Measurements from ENCODE around the gene PTPRC. TPM values are rescaled to one million over a fixed set of nuclear protein-coding genes. Genes with fewer than 3 reads are reported as not detected.

PTPRC gene
- 214 TPM for total RNA-seq
- long read RNA-seq, full-length matches to known transcripts: 18 of 122 reads
- long read RNA-seq, partial matches to known transcripts: 62 of 122 reads
- long read RNA-seq, other reads (novel, unspliced or antisense): 42 of 122 reads

GRCh38 chr1:198638894-198639635 is at the start of gene PTPRC:
Gene PTPRC, plus strand, starts transcription at chr1:198639040. Its CDS starts 229 bp downstream, at chr1:198639269.
- no peaks in the 10 kb centered on the region for H3K27me3 ChIP-seq (ENCODE audit: low read depth)
- H3K9me3 ChIP-seq: no peaks in the 10 kb centered on the region
- H3K27ac ChIP-seq: peak within 1 kb of the TSS; percentile 78
- ATAC-seq: peak; percentile 79 to 80
- H3K4me3 ChIP-seq: peak within 1 kb of the TSS; percentile 43
- H3K36me3 ChIP-seq: no peaks in the 10 kb centered on the region
- H3K4me1 ChIP-seq: no peaks in the 10 kb centered on the region
- TF ChIP-seq CTCF (IDR thresholded peaks at IDR 0.05): no peak
- intact Hi-C loops (cut with DNase I): no loop called here
- no peak for DNase-seq

- Histone ChIP-seq H3K27me3 (ENCODE audit: low read depth) (no peaks in the 10 kb centered on the region), H3K27ac (no peak overlapping the region), H3K36me3 (no peaks in the 10 kb centered on the region), H3K9me3 (peaks cover 15% of the 10 kb centered on the region), H3K4me3 (no peak overlapping the region), H3K4me1 (no peaks in the 10 kb centered on the region)
- intact Hi-C loops (cut with DNase I): no loop called here
- DNase-seq (no peak), ATAC-seq (no peak)
- no peak for TF ChIP-seq CTCF (IDR thresholded peaks at IDR 0.05)
These were observed 48.4 kb upstream of the PTPRC start for GRCh38 chr1:198590454-198590853.

GRCh38 chr1:198595765-198596164 is 43.1 kb upstream of the PTPRC start:
- TF ChIP-seq CTCF (IDR thresholded peaks at IDR 0.05): no peak
- intact Hi-C loops (cut with DNase I): no loop called here
- Histone ChIP-seq H3K4me1 (no peaks in the 10 kb centered on the region), H3K9me3 (peaks cover under 1% of the 10 kb centered on the region), H3K4me3 (no peak overlapping the region), H3K27me3 (ENCODE audit: low read depth) (no peaks in the 10 kb centered on the region), H3K36me3 (no peaks in the 10 kb centered on the region), H3K27ac (no peak overlapping the region)
- DNase-seq (no peak), ATAC-seq (no peak)

- no peak overlapping the region for H3K27ac ChIP-seq
- no peak for TF ChIP-seq CTCF (IDR thresholded peaks at IDR 0.05)
- H3K4me1 ChIP-seq: no peaks in the 10 kb centered on the region
- intact Hi-C loops (cut with DNase I): no loop called here
- DNase-seq (no peak), ATAC-seq (no peak)
- H3K9me3 ChIP-seq: no peaks in the 10 kb centered on the region
- no peak overlapping the region for H3K4me3 ChIP-seq
- no peaks in the 10 kb centered on the region for H3K27me3 ChIP-seq (ENCODE audit: low read depth)
- H3K36me3 ChIP-seq: no peaks in the 10 kb centered on the region
These were observed 41.0 kb upstream of the PTPRC start for GRCh38 chr1:198597690-198598430.

- TF ChIP-seq CTCF (IDR thresholded peaks at IDR 0.05): no peak
- intact Hi-C loops (cut with DNase I): no loop called here
These were observed 40.0 kb upstream of the PTPRC start for GRCh38 chr1:198598796-198599321.

More at GRCh38 chr1:198598796-198599321, 40.0 kb upstream of the PTPRC start:
- ATAC-seq: no peak
- Histone ChIP-seq H3K4me1 (no peaks in the 10 kb centered on the region), H3K36me3 (no peaks in the 10 kb centered on the region), H3K9me3 (no peaks in the 10 kb centered on the region), H3K27me3 (ENCODE audit: low read depth) (no peaks in the 10 kb centered on the region), H3K4me3 (no peak overlapping the region), H3K27ac (no peak overlapping the region)
- no peak for DNase-seq

All from lower lobe of right lung (tissue), 2 donors.